ENCODE data around the gene RBBP8.
"Not testable (repeated sequence)": the region's sequence is repeated elsewhere in the genome, so short reads cannot be mapped to it uniquely, and the experiment has no call there.

Gene RBBP8

DNA sequence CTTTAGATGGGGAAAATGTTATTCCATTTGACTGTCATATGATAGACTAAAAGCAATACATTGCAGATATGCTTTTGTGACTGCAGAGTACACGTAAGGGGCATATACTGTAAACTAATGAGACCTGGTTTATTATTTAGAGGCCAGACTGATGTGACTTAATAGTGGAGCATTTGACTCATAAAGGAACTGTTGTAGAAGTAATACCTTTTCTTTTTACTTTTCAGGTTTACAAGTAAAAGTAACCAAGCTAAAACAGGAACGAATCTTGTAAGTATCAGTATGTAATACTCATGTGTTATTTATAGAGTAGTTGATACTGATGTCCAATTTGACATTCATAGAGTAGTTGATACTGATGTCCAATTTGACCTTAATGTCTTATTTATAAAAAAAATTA lies 13.1 kb downstream of the RBBP8 start:
- DNase-seq: no peak

DNA sequence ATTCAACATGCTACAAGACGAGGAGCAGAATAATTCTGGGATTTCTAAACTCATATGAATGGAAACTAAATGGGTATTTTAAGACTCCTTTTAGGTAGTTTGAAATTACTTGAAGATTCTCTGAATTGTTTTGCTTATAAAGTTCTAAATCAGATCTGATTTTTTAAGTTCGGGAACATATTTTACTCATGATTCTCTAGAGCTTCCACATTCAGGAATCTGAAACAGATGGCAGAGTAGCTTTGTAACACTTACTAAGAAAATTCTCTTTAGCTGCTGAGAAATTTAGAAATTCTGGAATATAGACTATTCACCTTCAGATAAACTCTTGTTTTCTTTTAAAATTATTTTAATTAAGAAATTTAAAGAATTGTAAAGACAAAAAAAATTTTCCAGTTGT lies 13.7 kb downstream of the RBBP8 start:
- DNase-seq: no peak

DNA sequence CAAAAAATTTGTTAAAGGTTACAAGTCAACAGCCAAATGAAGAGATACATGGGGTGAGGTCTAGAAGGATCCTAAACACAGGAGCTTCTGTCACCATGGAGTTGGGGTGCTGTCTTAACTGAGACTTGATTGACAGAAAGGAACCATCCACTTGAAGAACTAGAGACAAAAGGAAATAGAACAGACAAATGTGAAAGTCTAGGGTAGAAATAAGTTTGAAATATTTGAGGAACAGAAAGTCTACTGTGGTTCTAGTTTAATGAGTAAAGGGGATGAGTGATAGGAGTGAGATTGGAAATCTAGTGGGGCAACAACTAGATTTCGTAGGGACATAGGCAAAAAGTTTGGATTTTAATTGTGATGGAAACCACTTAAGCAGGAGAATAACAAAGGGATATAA lies 18.7 kb downstream of the RBBP8 start:
- no peak for DNase-seq

DNA sequence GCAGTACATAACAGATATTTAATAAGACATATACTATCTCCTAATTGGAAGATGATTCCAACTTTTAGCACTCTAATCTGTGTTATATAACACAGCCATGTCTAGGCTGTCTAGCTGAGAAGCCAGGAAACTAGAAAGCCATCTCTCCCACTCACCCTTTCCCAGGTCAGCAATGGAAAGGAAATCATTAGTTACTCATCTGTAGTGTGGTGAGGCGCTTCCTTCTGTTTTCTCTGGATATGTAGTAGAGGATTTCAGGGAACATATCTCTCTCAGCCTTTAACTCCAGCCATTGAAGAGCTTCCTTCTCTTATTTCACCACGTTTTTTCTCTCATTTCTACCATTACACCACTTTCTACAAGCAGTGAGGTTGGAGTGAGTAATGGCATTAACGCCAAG lies 19.4 kb downstream of the RBBP8 start:
- no peak for DNase-seq

DNA sequence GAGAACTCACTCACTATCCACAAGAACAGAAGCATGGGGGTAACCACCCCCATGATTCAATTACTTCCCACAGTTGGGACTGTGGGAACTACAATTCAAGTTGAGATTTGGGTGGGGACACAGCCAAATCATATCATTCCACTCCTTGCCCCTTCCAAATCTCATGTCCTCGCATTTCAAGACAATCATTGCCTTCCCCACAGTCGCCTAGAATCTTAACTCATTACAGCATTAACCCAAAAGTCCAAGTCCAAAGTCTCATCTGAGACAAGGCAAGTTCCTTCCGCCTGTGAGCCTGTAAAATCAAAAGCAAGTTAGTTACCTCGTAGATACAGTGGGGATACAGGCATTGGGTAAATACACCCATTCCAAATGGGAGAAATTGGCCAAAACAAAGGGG lies 20.9 kb downstream of the RBBP8 start:
- DNase-seq: not testable (repeated sequence)

DNA sequence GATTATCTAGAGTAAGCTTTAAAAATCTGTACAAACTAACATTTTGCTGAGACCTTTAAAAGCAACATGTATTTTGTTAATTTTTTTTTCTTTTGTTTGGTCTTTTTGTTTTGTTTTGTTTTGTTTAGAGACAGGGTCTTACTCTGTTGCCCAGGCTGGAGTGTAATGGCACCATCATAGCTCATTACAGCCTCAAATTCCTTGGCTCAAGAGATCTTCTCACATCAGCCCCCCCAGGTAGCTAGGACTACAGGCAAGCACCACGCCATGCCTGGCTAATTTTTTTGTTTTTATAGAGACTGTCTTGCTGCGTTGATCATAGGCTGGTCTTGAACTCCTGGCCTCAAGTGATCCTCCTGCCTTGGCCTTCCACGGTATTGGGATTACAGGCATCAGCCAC lies 23.1 kb downstream of the RBBP8 start:
- no peak for DNase-seq

DNA sequence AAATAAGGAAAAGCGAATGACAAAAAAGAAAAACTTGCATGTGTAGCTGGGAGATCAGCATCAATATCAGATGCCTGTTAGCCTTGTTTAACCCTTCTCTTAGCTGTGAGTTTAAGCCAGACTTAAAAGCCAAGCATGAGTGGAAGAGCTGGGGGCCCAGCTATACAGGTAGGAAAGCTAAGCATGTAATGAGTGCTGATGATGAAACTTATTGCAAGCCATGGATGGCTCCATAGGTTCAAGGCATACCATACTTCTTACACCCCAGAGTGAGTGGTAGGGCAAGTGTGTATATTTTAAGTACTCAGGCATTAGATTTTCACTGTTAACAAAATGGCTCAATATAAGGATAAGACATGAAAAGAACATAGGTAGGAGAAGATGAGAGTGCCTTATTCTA lies 28.0 kb downstream of the RBBP8 start:
- DNase-seq: no peak

DNA sequence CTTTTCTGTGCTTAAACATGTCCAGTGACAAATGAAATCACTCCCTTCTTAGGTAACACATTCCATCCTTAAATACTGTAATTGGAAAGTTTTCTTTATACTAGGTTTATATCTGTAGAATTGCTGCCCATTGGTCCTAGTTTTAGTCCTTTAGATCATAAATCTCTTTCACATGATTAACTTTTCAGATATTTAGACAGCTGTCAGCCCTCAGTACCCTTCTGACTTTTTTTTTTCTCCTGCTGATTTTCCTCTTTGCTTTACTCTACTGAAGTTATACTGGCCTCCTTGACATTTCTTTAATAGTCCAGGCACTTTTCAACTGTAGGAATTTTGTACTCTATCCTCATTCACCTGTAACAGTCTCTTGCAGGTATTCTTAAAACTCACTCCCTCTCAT lies 28.9 kb downstream of the RBBP8 start:
- no peak for DNase-seq

DNA sequence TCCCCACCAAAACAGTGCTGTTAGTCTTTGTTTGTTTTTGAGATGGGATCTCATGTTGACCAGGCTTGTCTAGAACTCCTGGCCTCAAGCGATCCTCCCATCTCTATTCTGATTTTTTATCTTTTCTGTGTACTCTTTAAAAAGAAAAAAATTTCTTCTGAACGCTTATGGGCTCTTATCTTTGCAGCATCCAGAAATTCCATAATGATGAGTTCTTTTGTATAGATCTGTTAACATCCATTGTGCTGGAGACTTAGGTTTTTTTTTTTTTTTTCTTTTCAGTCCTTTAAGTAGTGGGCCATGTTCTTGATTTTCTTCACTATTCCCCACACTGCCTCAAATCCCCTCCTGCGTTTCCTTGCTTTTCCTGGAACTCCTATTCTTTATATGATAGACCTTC lies 31.0 kb downstream of the RBBP8 start:
- DNase-seq: no peak

DNA sequence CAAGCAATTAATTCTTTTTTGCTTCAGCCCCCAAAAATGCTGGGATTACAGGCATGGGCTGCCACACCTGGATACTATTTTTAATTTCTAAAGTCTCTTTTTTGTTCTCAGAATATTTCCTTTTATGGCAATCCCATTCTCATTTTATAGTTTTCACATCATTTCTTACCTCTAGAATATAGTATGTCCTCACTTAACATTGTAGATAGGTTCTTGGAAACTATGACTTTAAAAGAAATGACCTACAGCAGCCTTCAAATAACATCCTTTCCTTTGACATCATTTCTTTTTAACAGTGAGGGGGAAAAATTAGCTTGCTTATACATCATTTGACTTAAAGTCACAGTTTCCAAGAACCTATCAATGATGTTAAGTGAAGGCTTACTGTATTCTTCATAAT lies 31.6 kb downstream of the RBBP8 start:
- no peak for DNase-seq

DNA sequence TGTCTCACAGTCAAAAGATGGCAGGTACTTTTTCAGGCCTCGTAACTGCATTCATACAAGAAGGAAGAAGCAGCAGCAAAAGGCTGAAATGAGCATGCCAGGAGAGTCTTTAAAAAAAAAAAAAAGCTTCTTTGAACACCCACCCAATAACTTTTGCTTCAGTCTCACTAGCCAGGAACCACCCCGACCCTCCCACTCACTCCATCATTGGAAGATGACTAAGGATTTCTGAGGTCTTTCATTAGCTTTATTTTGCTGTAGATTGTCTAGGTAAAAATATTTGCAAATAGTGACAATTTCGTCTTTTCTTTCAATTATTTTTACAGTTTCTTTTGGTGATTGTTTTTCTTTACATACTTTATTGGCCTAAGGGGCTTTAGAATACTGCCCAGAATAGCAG lies 37.9 kb downstream of the RBBP8 start:
- no peak for DNase-seq

DNA sequence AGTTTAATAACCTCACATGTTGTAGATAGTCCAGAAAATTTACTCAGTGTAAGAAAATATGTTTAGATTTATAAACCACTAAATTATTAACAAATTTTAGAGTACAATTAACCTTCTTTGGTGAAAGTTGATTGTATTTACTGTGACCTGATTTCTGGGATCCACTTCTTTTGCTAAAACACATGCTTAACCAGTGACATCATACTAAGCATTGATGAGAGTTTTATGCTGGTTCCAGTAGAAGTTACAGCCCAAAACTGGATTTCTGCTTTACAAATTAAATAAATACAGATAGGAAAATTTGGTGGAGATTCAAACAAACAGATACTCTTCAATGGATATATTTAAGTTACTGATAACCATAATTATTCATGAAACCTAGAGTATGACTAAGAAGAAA lies 40.9 kb downstream of the RBBP8 start:
- DNase-seq: no peak

DNA sequence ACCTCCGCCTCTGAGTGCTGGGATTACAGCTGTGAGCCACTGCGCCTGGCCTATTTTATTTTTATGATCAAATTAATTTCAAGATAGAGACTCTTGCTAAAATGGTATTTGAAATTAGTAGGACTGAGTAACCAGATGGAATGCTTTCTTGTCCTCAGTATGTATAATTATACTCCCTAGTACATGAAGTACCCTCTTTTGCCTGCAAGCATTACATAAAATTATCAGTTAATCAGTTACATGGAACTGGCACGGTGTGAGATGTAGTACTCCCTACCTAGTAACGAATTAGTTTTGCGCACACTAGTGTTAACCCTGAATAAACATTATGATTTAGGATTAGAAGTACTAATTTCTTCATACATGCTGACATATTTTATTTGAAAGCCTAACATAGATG lies 41.6 kb downstream of the RBBP8 start:
- DNase-seq: no peak

DNA sequence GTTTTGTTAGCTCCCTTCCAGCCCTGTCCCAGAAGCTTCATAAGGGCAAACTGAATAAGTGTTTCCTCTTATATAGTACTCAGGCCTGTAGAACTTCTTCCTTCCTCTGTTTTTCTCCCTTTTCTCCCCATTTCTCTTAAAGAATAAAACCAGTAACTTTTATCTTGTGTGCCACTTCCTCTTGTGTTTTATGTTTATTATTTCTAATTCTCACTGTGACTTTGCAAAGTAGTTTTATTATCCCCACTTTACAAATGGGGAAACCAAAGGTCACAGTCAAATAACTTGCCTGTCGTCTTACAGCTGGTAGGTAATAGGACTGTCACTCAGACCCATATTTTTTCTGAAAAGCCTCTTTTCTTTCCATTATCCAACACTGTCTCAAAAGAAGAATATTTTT lies 42.4 kb downstream of the RBBP8 start:
- DNase-seq: no peak

DNA sequence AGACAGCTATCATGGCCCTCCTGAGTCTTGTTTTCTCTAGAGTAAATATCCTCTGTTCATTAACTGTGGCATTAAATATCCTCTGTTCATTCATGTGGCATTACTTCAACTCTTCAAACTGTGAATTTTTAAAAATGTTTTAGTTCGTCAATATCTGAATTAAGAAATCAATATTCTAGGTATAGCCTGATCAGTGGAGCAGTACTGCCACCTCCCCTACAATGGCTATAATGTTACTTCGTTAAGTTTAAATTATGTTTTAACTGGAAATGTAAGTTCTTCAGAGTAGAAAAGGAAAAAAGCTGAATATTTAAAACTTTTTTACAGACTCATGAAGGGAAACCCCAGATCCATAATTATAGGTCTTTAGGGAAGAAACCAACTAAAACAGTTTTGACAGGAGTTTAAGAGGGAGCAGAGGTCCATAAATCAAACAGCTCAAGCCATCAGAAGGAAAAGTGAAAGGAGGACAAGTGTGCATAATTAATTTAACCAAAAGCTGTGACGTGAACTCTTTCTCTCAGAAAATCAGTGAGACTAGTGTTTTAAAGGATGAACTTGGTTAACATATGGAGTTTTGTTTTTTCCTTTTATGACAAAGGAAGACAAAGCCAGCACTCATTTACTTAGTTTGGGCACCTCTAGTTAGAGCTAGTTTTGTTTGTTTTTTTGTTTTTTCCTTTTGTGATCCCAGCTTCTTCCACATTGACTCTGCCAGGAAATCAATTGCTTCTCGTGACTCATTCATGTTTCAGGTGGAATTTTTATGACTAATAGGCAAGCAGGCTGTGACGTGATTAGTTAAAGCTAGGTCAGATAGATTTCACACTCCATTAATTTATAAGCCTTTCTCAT lies 44.9 kb downstream of the RBBP8 start:
- DNase-seq: no peak

DNA sequence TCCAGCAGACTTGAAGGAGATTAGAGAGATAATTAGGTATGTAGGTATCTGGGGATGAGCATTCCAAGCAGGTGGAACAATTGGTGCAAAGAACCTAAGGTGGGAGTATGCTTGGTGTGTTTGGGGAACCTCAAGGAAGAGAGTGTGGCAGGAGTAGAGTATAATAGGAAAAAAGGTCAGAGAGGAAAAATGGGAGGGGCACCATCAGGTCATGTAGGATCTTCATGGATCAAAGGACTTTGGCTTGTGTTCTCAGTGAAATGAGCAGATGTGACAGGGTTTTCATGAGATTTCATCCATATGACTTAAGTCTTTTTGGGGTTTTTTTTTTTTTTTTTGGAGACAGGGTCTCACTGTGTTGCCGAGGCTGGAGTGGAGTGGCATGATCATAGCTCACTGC lies 47.3 kb downstream of the RBBP8 start:
- DNase-seq: no peak

DNA sequence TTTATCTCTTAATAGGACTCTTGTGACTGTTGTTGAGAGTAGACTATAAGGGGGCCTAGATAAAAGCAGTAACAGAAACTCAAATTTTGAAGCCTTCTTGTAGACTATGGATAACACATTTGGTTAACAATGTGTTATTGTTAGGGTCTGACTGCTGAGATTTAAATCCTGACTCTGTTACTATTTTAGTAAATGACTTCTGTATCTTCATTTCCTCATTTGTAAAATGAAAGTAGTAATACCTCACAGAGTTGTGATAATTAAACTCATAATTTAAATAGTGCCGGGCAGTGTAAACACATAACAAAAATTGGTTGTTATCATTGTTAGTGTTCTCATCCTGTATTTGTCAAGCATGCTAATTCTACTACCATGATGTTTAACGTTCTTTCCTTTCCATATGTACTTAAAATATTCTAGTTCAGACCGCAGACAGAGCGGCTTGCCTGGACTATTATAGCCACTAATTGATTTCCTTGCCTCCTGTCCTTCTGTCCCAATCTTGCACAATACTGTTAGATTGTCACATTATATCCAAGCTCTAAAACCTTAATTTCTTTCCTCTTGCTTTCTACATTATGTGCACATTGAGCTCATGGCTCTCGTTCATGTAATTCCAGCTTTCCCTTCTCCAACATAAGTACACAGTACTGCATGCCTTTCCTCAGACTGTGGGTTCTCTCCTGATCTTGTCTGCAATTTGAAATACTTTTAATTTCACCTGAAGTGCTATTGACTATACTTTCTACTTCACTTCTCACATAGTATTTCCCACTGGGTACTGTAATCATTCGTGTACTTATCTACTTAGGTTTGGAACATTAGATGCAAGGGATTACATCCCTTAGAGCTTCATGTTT lies 48.4 kb downstream of the RBBP8 start:
- DNase-seq: no peak

DNA sequence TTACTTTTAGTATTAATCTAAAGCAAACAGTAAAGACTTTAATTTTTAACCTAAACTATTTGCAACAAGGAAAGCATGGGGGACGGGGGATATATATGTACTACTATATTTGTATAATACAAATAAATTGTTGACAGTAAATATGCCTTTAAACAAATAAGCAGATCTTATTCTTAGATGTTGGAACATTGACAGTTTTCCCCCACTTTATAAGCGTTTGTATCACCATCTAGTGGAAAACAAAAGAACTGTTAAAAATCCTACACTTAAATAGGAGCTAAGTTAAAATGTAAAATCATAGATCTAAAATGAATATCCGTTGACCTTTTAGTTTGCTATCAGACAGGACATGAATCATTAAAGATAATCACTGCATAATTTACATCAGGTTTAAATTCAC lies 50.0 kb downstream of the RBBP8 start:
- no peak for DNase-seq

DNA sequence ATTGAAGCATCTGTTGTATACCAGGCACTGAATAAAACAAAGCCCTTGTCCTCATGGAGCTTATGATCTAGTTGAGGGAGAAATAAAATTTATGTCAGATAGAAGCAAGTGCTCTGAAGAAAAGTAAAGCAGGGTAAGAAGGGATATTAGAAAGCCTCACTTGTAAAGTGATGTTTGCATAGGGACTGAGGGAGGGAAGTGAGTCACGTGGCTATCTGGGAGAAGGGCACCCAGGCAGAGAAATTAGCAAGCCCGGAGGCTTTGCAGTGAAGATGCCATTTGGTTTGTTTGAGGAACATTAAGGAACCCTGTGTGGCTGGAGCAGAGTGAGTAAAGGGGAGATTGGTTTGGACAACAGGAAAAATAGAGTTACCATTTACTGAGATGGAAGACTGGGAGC lies 52.1 kb downstream of the RBBP8 start:
- no peak for DNase-seq

DNA sequence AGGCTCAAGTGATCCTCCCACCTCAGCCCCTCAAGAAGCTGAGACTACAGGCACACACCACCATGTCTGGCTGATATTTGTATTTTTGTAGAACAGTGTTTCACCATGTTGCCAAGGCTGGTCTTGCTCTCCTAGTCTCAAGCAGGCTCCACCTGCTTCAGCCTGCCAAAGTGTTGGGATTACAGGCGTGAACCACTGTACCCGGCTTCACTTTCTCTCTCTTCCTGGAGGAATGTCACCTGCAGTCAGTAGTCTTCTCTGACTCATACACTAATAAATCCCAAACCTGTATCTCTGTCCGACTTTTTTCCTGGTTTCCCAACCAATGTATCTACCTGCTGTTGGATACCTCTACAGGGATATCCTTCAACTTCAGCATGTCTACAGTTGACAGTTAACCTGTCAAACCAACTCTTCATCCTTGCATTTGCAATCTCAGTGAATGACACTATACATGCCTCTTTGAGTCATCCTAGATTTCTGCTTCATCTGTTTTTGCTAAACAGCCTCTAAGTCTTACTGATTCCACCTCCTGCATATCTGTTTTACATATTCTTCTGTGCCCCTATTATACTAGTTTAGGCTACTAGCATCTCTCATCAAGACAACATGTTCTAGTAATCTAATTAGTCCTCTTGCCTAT lies 54.5 kb downstream of the RBBP8 start:
- no peak for DNase-seq

DNA sequence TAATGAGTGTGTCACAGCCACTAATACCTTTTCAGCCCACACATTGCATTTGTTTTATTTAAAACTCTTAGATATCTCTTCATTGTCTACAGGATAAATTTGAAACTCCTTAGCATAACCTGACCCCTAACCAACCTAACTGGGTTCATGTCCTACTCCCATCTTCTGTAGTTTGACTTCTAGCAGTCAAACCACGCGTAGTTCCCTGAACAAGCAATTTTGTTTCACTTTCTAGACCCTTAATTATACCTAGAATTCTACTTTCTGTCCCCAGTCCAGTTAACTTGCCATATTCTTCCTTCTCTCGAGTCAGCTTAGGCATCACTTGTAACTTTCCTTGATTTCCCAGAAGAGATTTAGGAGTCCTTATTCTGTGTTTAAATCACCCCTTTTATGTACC lies 55.1 kb downstream of the RBBP8 start:
- DNase-seq: no peak

DNA sequence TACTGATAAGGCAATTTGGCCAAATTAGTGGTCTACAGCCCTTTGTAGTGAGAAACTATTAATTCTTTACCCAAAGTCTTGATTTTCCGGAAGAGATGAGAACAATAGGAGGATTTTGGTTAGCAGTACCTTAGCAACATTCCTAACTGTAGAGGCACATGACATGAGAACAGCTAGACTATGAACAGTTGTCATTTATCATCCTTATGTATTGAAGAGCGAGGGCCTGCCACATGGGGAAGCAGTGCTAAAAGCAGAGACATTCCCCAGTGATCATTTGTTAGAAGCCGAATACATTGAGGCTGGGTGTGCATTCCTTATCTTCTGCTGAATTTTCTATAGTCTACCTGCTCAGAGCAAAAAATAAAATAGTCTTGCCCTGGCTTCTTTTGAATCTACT lies 65.2 kb downstream of the RBBP8 start:
- no peak for DNase-seq

DNA sequence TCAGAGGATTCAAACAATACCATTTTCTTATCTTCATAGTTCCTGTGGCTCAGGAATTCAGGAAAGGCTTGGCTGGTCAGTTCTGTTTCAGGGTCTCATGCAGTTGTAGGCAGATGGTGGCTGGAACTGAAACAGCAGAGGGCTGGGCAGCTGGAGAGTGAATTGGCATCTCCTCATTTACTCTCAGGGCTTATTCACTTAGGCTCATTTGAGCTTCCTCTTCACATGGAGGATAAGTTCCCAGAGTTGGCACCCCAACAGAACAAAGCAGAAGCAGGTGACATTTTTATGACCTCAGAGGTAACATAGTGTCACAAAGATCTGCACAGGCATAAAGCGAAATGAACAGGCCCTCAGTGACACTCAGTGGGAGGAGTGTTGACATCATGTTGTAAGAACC lies 66.1 kb downstream of the RBBP8 start:
- DNase-seq: no peak

DNA sequence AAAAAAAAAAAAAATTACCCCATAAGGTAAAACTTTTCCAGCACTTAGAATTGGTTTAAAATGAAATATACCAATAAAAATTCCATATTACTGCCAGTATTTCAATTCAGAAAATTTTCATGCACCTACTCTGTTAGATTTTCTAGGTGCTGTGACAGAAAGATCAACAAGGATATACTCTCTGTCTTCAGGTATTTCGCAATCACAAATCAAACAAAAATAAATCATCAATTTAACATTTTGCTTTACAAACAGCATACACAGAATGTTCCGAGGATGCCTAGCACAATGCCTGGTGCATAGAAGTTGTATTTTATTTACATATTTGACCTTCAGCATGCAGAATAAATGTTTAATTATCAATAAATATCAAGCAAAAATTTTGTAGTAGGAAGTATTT lies 66.5 kb downstream of the RBBP8 start:
- no peak for DNase-seq

Data from activated CD4-positive, alpha-beta T cell treated with anti-CD3 and anti-CD28 coated beads, Interleukin-2, amount 50 U/mL, for 4 hours (primary cell).